CD14-positive monocyte (primary cell): ENCODE results near the gene TYROBP. TPM values are rescaled to one million over a fixed set of nuclear protein-coding genes. Genes with fewer than 3 reads are reported as not detected.

Source experiments
- DNase-seq, 3 donors: peaks; one replicate each; pipeline ENCODE4 v3.0.0-alpha.2; 2011 to 2022
- H2AFZ ChIP-seq: 2 replicates; pipeline ENCODE4 v1.6.0; 2012; ENCODE audit warnings: mild to moderate bottlenecking, low read depth, low read length, inconsistent platforms; ENCODE audit not compliant: insufficient read depth, poor library complexity, severe bottlenecking
- H3K27ac ChIP-seq, 2 donors: 1 replicate in 1 of 2; 2 replicates in 1 of 2; pipeline ENCODE4 v1.5.1; 2012 to 2013; ENCODE audit warnings: low read length in 2 of 2, control low read depth in 1 of 2, inconsistent platforms in 1 of 2, low read depth in 1 of 2, mild to moderate bottlenecking in 1 of 2
- H3K27me3 ChIP-seq, 2 donors: one replicate each; pipeline versions ENCODE4 v1.6.0 to v1.6.1; 2011 to 2013; ENCODE audit warnings: low read length in 2 of 2; ENCODE audit not compliant: control insufficient read depth in 2 of 2, insufficient read depth in 2 of 2
- H3K36me3 ChIP-seq, 2 donors: replicated peaks in 1 of 2; 1 replicate in 1 of 2; 2 replicates in 1 of 2; pipeline versions ENCODE4 v1.5.1 to v1.6.1; 2012 to 2013; ENCODE audit warnings: low read length in 2 of 2, control low read depth in 1 of 2, inconsistent platforms in 1 of 2, mild to moderate bottlenecking in 1 of 2; ENCODE audit not compliant: insufficient read depth in 2 of 2, control insufficient read depth in 1 of 2
- H3K4me1 ChIP-seq, 2 donors: 1 replicate in 1 of 2; 2 replicates in 1 of 2; pipeline versions ENCODE4 v1.5.1 to v1.6.1; 2012 to 2013; ENCODE audit warnings: low read length in 2 of 2, control low read depth in 1 of 2, inconsistent platforms in 1 of 2, mild to moderate bottlenecking in 1 of 2, moderate library complexity in 1 of 2; ENCODE audit not compliant: insufficient read depth in 2 of 2, control insufficient read depth in 1 of 2
- H3K4me2 ChIP-seq: replicated peaks from 2 replicates; pipeline ENCODE3; 2012; ENCODE audit warnings: low read length, moderate library complexity, mild to moderate bottlenecking; ENCODE audit not compliant: poor library complexity, severe bottlenecking; ENCODE audit errors: extremely low read depth
- H3K4me3 ChIP-seq, 3 experiments: fragments of 200-600 bp in 1 of 3; sonication (generic) in 1 of 3; replicated peaks in 1 of 3; 1 replicate in 2 of 3; 2 replicates in 1 of 3; pipeline ENCODE4 v1.5.1; 2011 to 2013; ENCODE audit warnings: low read length in 3 of 3, mild to moderate bottlenecking in 3 of 3, control low read depth in 2 of 3, low read depth in 2 of 3, inconsistent platforms in 1 of 3, moderate library complexity in 1 of 3
- H3K79me2 ChIP-seq: 2 replicates; pipeline ENCODE4 v1.6.0; 2012; ENCODE audit warnings: mild to moderate bottlenecking, control low read depth, inconsistent platforms, low read length, moderate library complexity; ENCODE audit not compliant: insufficient read depth
- H3K9ac ChIP-seq: 2 replicates; pipeline ENCODE4 v1.6.0; 2017; ENCODE audit warnings: low read length, mild to moderate bottlenecking; ENCODE audit not compliant: insufficient read depth, poor library complexity, severe bottlenecking
- H3K9me3 ChIP-seq, 2 donors: replicated peaks in 1 of 2; 1 replicate in 1 of 2; 2 replicates in 1 of 2; pipeline versions ENCODE4 v1.5.1 to v1.6.1; 2012 to 2013; ENCODE audit warnings: low read length in 2 of 2, control low read depth in 1 of 2; ENCODE audit not compliant: control insufficient read depth in 1 of 2, insufficient read depth in 1 of 2
- H4K20me1 ChIP-seq: 2 replicates; pipeline ENCODE4 v1.6.0; 2012; ENCODE audit warnings: mild to moderate bottlenecking, low read length, control low read depth, moderate library complexity; ENCODE audit not compliant: insufficient read depth
- H3K27ac Mint-ChIP-seq, 7 donors: one replicate each; pipeline ENCODE4 v1.8.0; 2020; ENCODE audit warnings: mild to moderate bottlenecking in 7 of 7, mixed read lengths in 7 of 7, moderate library complexity in 6 of 7, inconsistent platforms in 2 of 7
- H3K27me3 Mint-ChIP-seq, 3 donors: one replicate each; pipeline ENCODE4 v1.8.0; 2021 to 2022; ENCODE audit warnings: low read depth in 3 of 3, mild to moderate bottlenecking in 3 of 3, mixed read lengths in 3 of 3, moderate library complexity in 3 of 3, inconsistent platforms in 1 of 3
- H3K36me3 Mint-ChIP-seq, 2 donors: one replicate each; pipeline ENCODE4 v1.8.0; 2020; ENCODE audit warnings: mixed read lengths in 2 of 2, inconsistent platforms in 1 of 2, mild to moderate bottlenecking in 1 of 2
- H3K4me1 Mint-ChIP-seq: one replicate; pipeline ENCODE4 v1.8.0; 2020; ENCODE audit warnings: mild to moderate bottlenecking, mixed read lengths
- H3K4me3 Mint-ChIP-seq, 2 donors: one replicate each; pipeline ENCODE4 v1.8.0; 2020; ENCODE audit warnings: mild to moderate bottlenecking in 2 of 2, mixed read lengths in 2 of 2, moderate library complexity in 1 of 2
- H3K9me3 Mint-ChIP-seq, 7 donors: one replicate each; pipeline ENCODE4 v1.8.0; 2020 to 2022; ENCODE audit warnings: mixed read lengths in 7 of 7, mild to moderate bottlenecking in 6 of 7, moderate library complexity in 6 of 7, inconsistent platforms in 2 of 7
- CTCF ChIP-seq: fragments of 200-600 bp; IDR thresholded peaks from one replicate; pipeline ENCODE4 v1.8.0; 2022; ENCODE audit warnings: antibody characterized with exemption, mild to moderate bottlenecking
- WGBS: methylation state at CpG from one replicate; pipeline ENCODE4 v1.1.5; 2013; ENCODE audit warnings: missing lambda C conversion rate; ENCODE audit not compliant: insufficient coverage; 5-methylcytosine and 5-hydroxymethylcytosine counted together
- intact Hi-C, 2 donors: fragments of 100-400 bp; cut with micrococcal nuclease; formaldehyde crosslinking; loops; one replicate each; pipeline versions ENCODE4 v1.15.0 to v1.15.1; 2023
- polyA plus RNA-seq, 3 donors: library from polyadenylated mRNA; depleted of rRNA in 1 of 3; unstranded in 2 of 3; stranded (reverse) in 1 of 3; fragments of 300-500 nt in 2 of 3; fragments of >200 nt in 1 of 3; fragmentation: Illumina TruSeq in 2 of 3; gene quantifications; 1 replicate in 2 of 3; 2 replicates in 1 of 3; pipeline ENCODE4 v1.2.3, GENCODE V29; 2012 to 2021

The TYROBP gene
- polyA plus RNA-seq, 3 donors, result 3,224 to 6,141 (median 5,182) TPM

- intact Hi-C loops, result loop anchor here in 1 of 2 donors (10.0 kb wide), 1 partner anchor 100 kb away; the partner anchor contains the start of gene ARHGAP33
- no peak overlapping the region for H3K4me3 Mint-ChIP-seq
- H2AFZ ChIP-seq, result no peak overlapping the region
- WGBS, result 92% methylated on average over 32 of the region's 32 CpGs
- H3K9ac ChIP-seq, result no peak overlapping the region
- H3K9me3 Mint-ChIP-seq, result peaks cover 6 to 9% (median 8%) of the 10 kb centered on the region in 7 donors
- no peaks in the 10 kb centered on the region for H3K36me3 ChIP-seq
- H3K4me3 ChIP-seq, result no peak overlapping the region
- peaks cover 6 to 36% of the 10 kb centered on the region in 2 donors for H3K27me3 ChIP-seq
- no peak overlapping the region for H3K27ac ChIP-seq
- no peak for TF ChIP-seq CTCF
- peaks cover 31 to 50% (median 39%) of the 10 kb centered on the region in 3 donors for H3K27me3 Mint-ChIP-seq
- H3K36me3 Mint-ChIP-seq, result peaks cover 0 to 6% of the 10 kb centered on the region in 2 donors
- H3K27ac Mint-ChIP-seq, result no peak overlapping the region
- no peak overlapping the region for H3K4me2 ChIP-seq
- peaks cover 0 to 8% of the 10 kb centered on the region in 2 donors for H3K9me3 ChIP-seq
- peaks cover 8 to 10% of the 10 kb centered on the region in 2 donors for H3K4me1 ChIP-seq
- H3K4me1 Mint-ChIP-seq, result peaks cover 11% of the 10 kb centered on the region
- DNase-seq, result no peak
- no peaks in the 10 kb centered on the region for H4K20me1 ChIP-seq
- no peaks in the 10 kb centered on the region for H3K79me2 ChIP-seq
Observed at GRCh38 chr19:35874392-35874930, 33.6 kb downstream of the TYROBP start.

- Histone ChIP-seq H3K27me3 (peaks cover 23 to 41% of the 10 kb centered on the region in 2 donors), H3K36me3 (no peaks in the 10 kb centered on the region), H3K4me2 (no peak overlapping the region), H3K79me2 (no peaks in the 10 kb centered on the region), H3K4me3 (no peak overlapping the region), H3K4me1 (peaks cover 16 to 23% of the 10 kb centered on the region in 2 donors), H3K27ac (no peak overlapping the region), H4K20me1 (no peaks in the 10 kb centered on the region), H3K9me3 (peaks cover 0 to 9% of the 10 kb centered on the region in 2 donors), H2AFZ (no peak overlapping the region), H3K9ac (no peak overlapping the region)
- intact Hi-C loops, result loop anchor here in 1 of 2 donors (10.0 kb wide), 1 partner anchor 97 kb away; the partner anchor contains the start of gene ARHGAP33
- H3K4me3 Mint-ChIP-seq, result no peak overlapping the region
- no peak for DNase-seq
- H3K9me3 Mint-ChIP-seq, result peaks cover 6 to 22% (median 10%) of the 10 kb centered on the region in 7 donors
- no peak overlapping the region for H3K27ac Mint-ChIP-seq
- peaks cover 15% of the 10 kb centered on the region for H3K4me1 Mint-ChIP-seq
- no peak for TF ChIP-seq CTCF
- H3K36me3 Mint-ChIP-seq, result peaks cover 0 to 6% of the 10 kb centered on the region in 2 donors
- H3K27me3 Mint-ChIP-seq, result peaks cover 35 to 51% (median 45%) of the 10 kb centered on the region in 3 donors
- WGBS, result 87% methylated on average over 3 of the region's 5 CpGs
Observed at GRCh38 chr19:35872180-35872579, 35.9 kb downstream of the TYROBP start.
